ENCODE measurements around the gene PIMREG. TPM values are rescaled to one million over a fixed set of nuclear protein-coding genes. Genes with fewer than 3 reads are reported as not detected.

PIMREG gene, protein sequence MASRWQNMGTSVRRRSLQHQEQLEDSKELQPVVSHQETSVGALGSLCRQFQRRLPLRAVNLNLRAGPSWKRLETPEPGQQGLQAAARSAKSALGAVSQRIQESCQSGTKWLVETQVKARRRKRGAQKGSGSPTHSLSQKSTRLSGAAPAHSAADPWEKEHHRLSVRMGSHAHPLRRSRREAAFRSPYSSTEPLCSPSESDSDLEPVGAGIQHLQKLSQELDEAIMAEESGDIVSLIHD
- total RNA-seq, result 1.8 and 13.7 TPM in 2 replicates

DNA sequence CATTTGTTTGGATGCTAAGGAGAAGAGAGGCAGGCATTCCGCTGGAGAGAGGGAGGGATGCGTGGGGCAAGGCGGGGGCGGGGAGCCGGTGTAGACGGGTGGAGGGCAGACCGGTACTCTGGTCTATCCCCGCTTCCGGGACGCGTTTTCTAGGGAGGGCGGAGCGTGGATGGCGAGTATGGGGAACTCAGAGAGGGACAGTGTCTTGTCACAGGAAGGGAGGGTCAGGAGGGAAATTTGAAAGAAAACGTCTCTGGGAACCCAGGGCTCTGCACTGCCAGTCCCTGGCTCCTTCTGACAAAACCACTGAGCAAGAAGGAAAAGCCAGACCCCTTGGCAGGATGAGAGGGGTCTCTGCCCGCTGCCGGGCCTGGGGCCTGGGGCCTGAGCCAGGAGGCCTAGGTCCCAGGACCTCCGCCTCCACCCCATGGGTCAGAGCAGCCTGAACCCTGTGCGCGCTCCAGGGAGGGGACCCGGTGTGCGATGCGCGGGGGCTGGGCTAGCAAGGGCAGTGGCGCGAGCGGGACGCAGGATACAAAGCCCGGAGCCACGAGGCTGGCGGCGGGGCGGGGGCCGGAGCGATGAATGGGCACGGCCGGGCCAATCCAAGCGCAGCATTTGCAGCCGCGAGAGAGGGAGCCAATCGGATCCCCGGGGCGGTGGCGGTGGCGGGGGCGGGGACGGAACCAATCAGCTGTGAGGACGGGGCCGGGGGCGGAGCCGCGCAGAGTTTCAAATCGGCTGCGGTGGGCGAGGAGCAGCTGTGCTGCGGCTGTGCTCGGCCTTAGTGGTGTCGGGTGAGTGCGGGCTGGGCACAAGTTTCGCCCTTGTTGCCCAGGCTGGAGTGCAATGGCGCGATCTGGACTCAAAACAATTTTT lies at the start of gene PIMREG:
Gene PIMREG (plus strand): TSS at position 764 of the 879 bp plus-strand sequence. CDS start 656 bp downstream, outside the sequence.

DNA sequence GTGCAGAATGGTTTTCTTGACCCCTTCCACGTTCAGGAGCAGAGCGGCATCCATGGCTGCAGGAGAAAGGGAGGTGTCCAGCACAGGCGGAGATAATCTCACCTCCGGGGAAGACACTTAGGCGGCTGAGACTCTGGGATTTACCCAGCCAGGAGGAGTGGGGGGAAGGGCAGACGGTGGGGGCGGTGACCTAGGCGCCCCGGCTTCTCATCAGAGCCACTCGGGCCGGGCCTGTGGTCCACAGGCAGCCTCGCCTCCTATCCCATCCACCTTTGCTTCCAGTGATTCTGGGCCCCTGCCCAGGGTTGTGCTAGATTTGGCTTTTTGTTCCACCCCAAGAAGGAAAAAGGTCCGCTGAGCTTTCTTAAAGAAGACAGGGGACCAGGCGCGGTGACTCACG lies 9.2 kb upstream of the PIMREG start, which contains the start of gene AIPL1:
Gene AIPL1 (minus strand): TSS at position 71 of the 400 bp plus-strand sequence. CDS start 17 bp downstream, at position 54.

Other genes with a start within 250 kb of the PIMREG start
- gene AIPL1, start 9.3 kb upstream of the PIMREG start, total RNA-seq, result not detected in 2 replicates
- gene PITPNM3, start 112.1 kb downstream of the PIMREG start, total RNA-seq, result 0.30 and 0.78 TPM in 2 replicates
- 10.7 and 18.7 TPM in 2 replicates for gene KIAA0753, start 196.3 kb downstream of the PIMREG start, total RNA-seq
- gene TXNDC17, start 196.6 kb downstream of the PIMREG start, total RNA-seq, result 103 and 162 TPM in 2 replicates
- 7.8 and 9.5 TPM in 2 replicates for gene MED31, start 207.2 kb downstream of the PIMREG start, total RNA-seq
- 0.55 and 0.59 TPM in 2 replicates for gene C17orf100, start 207.3 kb downstream of the PIMREG start, total RNA-seq